OCI-LY3 (cell line): Measurements from ENCODE around the gene PPIL1.

Source experiments
- CTCF ChIP-seq: fragments of 200-600, 300-600 bp; sonication (generic); IDR thresholded peaks from 2 replicates; pipeline ENCODE4 v1.5.1; 2014; ENCODE audit warnings: antibody characterized with exemption, low read length, low read depth
- EZH2phosphoT487 ChIP-seq: fragments of 200-600 bp; shearing (Covaris generic); IDR thresholded peaks from 2 replicates; pipeline ENCODE4 v1.6.1; 2018; ENCODE audit warnings: antibody characterized with exemption, mixed run types, low read depth

DNA sequence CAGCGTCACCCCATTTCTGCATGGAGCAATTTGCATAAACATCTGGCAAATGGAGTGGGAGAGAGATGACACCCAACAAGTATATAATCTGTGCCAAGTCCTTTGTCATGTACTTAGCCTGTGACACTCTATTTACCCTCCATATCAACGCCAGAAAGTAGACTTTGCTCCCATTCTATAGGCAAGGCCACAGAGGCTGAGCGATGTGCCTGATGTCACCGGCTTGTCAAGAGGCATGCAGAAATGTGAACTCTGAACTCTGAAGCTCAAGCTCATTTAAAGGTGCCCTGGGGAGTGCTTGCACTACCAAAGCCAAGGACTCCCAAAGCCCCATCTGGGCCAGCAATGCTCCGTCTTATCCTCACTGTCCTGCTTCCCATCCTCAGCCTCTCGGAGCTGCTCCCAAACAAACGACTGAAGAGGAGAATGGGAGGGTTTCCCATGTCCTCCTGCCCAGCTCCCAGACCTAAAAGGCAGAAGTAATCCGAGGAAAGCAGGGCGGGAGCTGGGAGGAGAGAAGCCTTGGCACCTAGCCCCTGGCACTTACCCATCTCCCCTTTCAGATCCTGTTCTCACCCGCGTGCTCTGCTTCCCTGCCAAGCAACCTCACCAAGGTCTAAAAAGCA lies 44.6 kb downstream of the PPIL1 start:
- no peak for TF ChIP-seq CTCF
- no peak for TF ChIP-seq EZH2phosphoT487
